GM12864 (cell line): ENCODE results near the gene PRRC2B.

Source experiments
- DNase-seq: peaks from one replicate; pipeline ENCODE4 v3.0.0-alpha.2; 2011; ENCODE audit warnings: low read depth
- H3K4me3 ChIP-seq: 2 replicates; pipeline ENCODE4 v1.5.1; 2011; ENCODE audit warnings: mild to moderate bottlenecking, low read depth, low read length, control low read depth
- TF ChIP-seq, protein P1 (sequence below): IDR thresholded peaks from 2 replicates; pipeline ENCODE4 v1.5.1; 2011; ENCODE audit warnings: low read depth, mild to moderate bottlenecking, moderate library complexity, low read length, control low read depth, inconsistent platforms; ENCODE audit errors: missing control alignments

Gene PRRC2B

DNA sequence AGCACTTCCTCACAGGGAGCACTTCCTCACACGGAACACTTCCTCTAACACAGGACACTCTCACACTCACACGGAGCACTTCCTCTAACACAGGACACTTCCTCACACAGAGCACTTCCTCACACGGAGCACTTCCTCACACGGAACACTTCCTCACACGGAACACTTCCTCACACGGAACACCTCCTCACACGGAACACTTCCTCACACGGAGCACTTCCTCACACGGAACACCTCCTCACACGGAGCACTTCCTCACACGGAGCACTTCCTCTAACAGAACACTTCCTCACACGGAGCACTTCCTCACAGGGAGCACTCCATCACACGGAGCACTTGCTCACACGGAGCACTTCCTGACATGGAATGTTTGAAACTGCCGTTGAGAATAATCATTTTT lies 122.2 kb downstream of the PRRC2B start:
- TF ChIP-seq, protein P1, sequence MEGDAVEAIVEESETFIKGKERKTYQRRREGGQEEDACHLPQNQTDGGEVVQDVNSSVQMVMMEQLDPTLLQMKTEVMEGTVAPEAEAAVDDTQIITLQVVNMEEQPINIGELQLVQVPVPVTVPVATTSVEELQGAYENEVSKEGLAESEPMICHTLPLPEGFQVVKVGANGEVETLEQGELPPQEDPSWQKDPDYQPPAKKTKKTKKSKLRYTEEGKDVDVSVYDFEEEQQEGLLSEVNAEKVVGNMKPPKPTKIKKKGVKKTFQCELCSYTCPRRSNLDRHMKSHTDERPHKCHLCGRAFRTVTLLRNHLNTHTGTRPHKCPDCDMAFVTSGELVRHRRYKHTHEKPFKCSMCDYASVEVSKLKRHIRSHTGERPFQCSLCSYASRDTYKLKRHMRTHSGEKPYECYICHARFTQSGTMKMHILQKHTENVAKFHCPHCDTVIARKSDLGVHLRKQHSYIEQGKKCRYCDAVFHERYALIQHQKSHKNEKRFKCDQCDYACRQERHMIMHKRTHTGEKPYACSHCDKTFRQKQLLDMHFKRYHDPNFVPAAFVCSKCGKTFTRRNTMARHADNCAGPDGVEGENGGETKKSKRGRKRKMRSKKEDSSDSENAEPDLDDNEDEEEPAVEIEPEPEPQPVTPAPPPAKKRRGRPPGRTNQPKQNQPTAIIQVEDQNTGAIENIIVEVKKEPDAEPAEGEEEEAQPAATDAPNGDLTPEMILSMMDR, result no peak
- DNase-seq, result no peak

DNA sequence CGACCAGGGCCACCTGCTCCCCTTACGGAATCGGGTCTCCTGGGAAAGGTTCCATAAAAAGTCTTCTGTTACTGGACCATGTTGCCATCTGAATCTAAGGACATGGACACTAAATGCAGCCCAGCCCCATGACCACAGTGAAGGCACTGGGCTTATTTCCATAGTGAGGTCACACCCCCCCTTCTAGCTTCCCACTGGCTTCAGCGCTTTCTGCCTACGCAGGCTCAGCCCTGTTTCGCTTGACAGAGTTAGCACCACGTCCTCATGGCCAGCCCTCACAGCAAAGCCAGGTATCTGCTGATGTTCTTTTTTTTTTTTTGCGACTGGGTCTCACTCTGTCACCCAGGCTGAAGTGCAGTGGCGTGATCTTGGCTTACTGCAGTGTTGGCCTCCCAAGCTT lies 123.0 kb downstream of the PRRC2B start:
- H3K4me3 ChIP-seq, result no peak overlapping the region
- TF ChIP-seq, protein P1, result no peak
- no peak for DNase-seq

More for the DNA sequence above, 122.2 kb downstream of the PRRC2B start:
- no peak overlapping the region for H3K4me3 ChIP-seq

DNA sequence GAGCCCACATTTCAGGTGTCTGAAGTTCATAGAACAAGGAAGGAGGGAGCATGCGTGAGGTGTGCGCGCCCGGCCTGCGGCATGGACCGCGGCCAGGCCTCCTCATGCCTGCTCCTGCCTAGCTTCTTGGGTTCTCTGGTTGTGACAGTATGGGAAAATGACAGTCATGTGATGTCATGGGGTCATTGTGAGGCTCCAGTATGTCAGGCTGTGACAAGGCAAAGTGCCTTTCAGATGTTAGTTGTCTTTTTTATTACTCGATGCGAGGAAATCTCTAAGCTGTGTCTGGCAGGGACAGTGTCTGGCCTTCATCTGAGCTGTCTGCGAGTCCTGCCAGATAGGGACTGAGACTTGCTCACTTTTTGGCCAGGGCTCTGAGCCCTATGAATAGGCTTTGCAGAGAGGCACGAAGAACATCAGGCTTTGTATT lies 123.9 kb downstream of the PRRC2B start:
- no peak for DNase-seq
- H3K4me3 ChIP-seq, result no peak overlapping the region
- TF ChIP-seq, protein P1, result no peak

DNA sequence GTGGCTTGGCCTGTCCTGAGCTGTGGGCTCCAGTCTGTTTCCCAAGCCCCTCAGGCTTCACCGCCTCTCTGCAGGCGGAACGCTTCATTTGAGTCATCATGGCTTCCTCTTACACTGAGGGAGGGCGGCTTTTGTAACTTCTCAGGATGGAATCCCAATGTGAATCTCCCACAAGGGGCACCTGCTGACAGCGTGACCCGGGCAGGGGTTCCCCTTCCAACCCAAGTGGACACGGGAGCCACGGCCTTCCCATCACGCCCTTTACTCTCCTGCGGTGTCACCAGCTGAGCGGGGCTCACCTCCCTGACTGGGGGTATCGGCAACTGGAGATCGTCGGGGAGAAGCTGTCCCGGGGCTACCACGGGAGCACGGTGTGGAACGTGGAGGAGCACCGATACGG lies 124.7 kb downstream of the PRRC2B start:
- H3K4me3 ChIP-seq, result no peak overlapping the region
- TF ChIP-seq, protein P1, result no peak
- DNase-seq, result no peak

DNA sequence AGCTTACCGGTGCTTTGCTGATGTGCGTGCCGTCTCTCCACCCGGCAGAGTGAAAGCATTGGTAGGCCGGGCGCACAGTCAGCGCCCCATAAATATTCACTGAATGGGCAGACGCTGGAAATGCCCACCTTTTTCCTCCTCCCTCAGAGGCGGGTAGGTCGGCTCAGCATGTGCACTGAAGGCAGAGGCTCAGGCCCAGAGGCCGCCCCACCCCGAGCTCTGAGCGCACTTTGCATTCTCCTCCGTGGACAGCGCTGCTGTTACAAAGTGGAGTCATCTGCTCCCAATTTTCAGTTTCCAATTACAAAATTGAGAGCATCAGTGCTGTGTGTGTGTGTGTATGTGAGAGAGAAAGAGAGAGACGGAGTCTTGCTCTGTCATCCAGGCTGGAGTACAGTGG lies 126.6 kb downstream of the PRRC2B start:
- no peak for DNase-seq
- H3K4me3 ChIP-seq, result no peak overlapping the region
- TF ChIP-seq, protein P1, result no peak

DNA sequence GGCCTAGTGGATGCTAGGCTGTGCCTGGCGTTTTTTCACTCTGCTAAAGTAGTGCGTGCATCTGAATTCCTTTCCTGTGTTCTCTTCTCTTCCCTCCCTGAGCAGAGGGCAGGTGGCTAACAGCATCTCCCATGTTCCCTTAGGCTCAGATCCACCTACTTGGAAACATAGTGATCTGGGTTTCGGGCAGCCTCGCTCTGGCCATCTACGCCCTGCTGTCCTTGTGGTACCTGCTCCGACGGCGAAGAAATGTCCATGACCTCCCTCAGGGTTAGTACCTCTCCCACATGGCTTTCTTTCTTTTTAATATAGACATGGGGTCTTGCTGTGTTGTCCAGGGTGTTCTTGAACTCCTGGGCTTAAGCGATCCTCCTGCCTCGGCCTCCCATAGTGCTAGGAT lies 127.3 kb downstream of the PRRC2B start:
- H3K4me3 ChIP-seq, result no peak overlapping the region
- DNase-seq, result no peak
- TF ChIP-seq, protein P1, result no peak

DNA sequence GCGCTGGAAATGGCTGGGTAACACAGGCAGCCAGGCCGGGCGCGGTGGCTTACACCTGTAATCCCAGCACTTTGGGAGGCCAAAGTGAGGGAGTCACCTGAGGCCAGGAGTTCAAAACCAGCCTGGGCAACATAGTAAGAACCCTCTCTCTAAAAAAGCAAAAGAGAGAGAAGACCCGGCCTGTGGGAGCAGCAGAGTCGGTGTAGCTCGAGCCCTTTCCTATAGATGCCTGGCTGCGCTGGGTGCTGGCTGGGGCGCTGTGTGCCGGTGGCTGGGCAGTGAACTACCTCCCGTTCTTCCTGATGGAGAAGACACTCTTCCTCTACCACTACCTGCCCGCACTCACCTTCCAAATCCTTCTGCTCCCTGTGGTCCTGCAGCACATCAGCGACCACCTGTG lies 127.9 kb downstream of the PRRC2B start:
- no peak for DNase-seq
- TF ChIP-seq, protein P1, result no peak
- H3K4me3 ChIP-seq, result no peak overlapping the region
